ENCODE measurements around the gene DTHD1.

DTHD1 gene

DNA sequence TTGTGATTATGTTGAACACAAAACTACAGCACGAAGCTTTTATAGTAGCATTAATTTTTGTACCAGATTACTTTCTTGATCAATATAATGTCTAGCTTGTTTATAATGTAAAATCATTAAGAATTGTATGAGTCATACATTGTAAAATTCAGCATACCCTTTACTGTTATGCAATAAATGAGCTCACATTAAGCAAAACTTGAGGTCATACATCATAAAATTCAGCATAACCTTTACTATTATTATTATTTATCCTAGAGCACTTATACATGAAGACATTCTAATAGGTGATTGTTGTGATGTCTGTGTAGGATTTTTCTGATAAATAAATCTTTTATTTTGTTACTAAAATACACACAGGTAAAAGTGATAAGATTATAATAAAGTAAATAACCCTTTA lies 49.4 kb downstream of the DTHD1 start:
- no peak overlapping the region for H3K4me3 ChIP-seq (ENCODE audit: low read depth in 1 of 2, low read length in 2 of 2)
- H3K27me3 ChIP-seq (ENCODE audit: low read depth, low read length), result no peaks in the 10 kb centered on the region
- H3K9me3 ChIP-seq (ENCODE audit: control insufficient read depth in 1 of 2, low read length in 2 of 2), result no peaks in the 10 kb centered on the region
- no peaks in the 10 kb centered on the region for H3K36me3 ChIP-seq (ENCODE audit: control insufficient read depth in 1 of 2, insufficient read depth in 2 of 2, low read length in 2 of 2)
- no peak overlapping the region for H3K27ac ChIP-seq (ENCODE audit: low read length)
- H3K4me1 ChIP-seq (ENCODE audit: control insufficient read depth in 1 of 2, insufficient read depth in 2 of 2, low read length in 2 of 2), result no peaks in the 10 kb centered on the region

DNA sequence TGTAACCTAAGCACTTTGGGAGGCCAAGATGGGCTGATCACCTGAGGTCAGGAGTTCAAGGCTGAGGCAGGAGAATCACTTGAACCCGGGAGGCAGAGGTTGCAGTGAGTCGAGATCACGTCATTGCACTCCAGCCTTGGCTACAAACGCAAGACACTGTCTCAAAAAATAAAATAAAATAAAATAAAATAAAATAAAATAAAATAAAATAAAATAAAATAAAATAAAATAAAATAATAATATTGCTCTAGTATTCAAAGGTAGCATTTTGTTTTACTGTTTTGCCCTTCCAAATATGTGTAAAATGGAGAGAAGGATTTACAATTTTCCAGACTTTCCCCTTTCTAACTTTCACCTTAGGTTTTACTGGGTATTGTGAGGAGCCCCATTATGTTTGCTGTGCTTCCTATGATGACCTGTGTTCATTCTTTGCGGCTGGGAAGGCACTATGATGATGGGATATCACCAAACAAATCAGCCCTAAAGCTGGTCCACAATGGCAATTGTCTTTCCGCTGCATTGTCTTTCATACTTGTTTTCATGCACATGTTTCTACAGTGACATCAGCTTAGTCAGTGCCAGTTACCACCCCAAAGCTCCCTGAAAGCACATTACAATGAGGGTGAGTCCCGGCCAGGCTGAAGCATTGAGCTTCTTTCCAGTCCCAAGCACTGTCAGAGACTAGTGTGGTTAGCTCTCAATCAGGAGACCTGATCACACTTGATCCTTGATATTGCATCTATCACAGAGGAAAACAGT lies 50.8 kb downstream of the DTHD1 start:
- Histone ChIP-seq H3K4me1 (ENCODE audit: control insufficient read depth in 1 of 2, insufficient read depth in 2 of 2, low read length in 2 of 2) (no peaks in the 10 kb centered on the region), H3K36me3 (ENCODE audit: control insufficient read depth in 1 of 2, insufficient read depth in 2 of 2, low read length in 2 of 2) (no peaks in the 10 kb centered on the region), H3K27ac (ENCODE audit: low read length) (no peak overlapping the region), H3K9me3 (ENCODE audit: control insufficient read depth in 1 of 2, low read length in 2 of 2) (no peaks in the 10 kb centered on the region), H3K4me3 (ENCODE audit: low read depth in 1 of 2, low read length in 2 of 2) (no peak overlapping the region), H3K27me3 (ENCODE audit: low read depth, low read length) (no peaks in the 10 kb centered on the region)

GRCh38 chr4:36332782-36333131 lies 51.3 kb downstream of the DTHD1 start:
- Histone ChIP-seq H3K27me3 (ENCODE audit: low read depth, low read length) (no peaks in the 10 kb centered on the region), H3K9me3 (ENCODE audit: control insufficient read depth in 1 of 2, low read length in 2 of 2) (no peaks in the 10 kb centered on the region), H3K36me3 (ENCODE audit: control insufficient read depth in 1 of 2, insufficient read depth in 2 of 2, low read length in 2 of 2) (no peaks in the 10 kb centered on the region), H3K27ac (ENCODE audit: low read length) (no peak overlapping the region), H3K4me3 (ENCODE audit: low read depth in 1 of 2, low read length in 2 of 2) (no peak overlapping the region), H3K4me1 (ENCODE audit: control insufficient read depth in 1 of 2, insufficient read depth in 2 of 2, low read length in 2 of 2) (no peaks in the 10 kb centered on the region)

DNA sequence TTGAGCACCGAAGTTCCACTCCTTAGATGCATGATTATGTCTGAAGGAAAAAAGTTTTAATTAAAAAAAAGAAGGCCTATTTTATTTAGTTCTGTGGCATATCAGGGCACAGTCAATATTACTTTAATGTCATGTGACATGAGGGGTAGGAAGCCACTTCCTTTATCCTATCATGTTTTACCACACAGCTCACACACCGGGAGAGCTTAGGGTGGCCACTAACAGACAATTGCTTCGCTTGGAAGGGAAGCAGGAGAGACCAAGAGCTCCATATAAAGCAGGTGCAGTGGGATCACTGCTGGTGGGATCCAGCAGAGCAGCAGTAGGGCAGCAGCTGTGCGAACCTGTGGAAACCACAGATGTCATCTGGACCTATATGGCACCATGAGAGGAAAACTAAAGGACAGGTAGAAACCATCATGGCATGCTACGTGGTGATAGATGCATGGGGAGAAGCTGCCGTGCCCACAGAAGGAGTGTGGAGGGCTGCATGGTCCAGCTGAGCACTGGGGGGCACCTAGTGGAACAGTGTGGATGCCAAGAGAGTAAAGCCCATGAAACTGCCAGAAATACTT lies 52.0 kb downstream of the DTHD1 start:
- Histone ChIP-seq H3K9me3 (ENCODE audit: control insufficient read depth in 1 of 2, low read length in 2 of 2) (no peaks in the 10 kb centered on the region), H3K36me3 (ENCODE audit: control insufficient read depth in 1 of 2, insufficient read depth in 2 of 2, low read length in 2 of 2) (no peaks in the 10 kb centered on the region), H3K4me3 (ENCODE audit: low read depth in 1 of 2, low read length in 2 of 2) (no peak overlapping the region), H3K27ac (ENCODE audit: low read length) (no peak overlapping the region), H3K4me1 (ENCODE audit: control insufficient read depth in 1 of 2, insufficient read depth in 2 of 2, low read length in 2 of 2) (no peaks in the 10 kb centered on the region), H3K27me3 (ENCODE audit: low read depth, low read length) (no peaks in the 10 kb centered on the region)

GRCh38 chr4:36337665-36338185 lies 56.3 kb downstream of the DTHD1 start:
- Histone ChIP-seq H3K9me3 (ENCODE audit: control insufficient read depth in 1 of 2, low read length in 2 of 2) (no peaks in the 10 kb centered on the region), H3K4me3 (ENCODE audit: low read depth in 1 of 2, low read length in 2 of 2) (no peak overlapping the region), H3K4me1 (ENCODE audit: control insufficient read depth in 1 of 2, insufficient read depth in 2 of 2, low read length in 2 of 2) (no peaks in the 10 kb centered on the region), H3K36me3 (ENCODE audit: control insufficient read depth in 1 of 2, insufficient read depth in 2 of 2, low read length in 2 of 2) (no peaks in the 10 kb centered on the region), H3K27me3 (ENCODE audit: low read depth, low read length) (no peaks in the 10 kb centered on the region), H3K27ac (ENCODE audit: low read length) (no peak overlapping the region)

- Histone ChIP-seq H3K4me3 (ENCODE audit: low read depth in 1 of 2, low read length in 2 of 2) (no peak overlapping the region), H3K4me1 (ENCODE audit: control insufficient read depth in 1 of 2, insufficient read depth in 2 of 2, low read length in 2 of 2) (no peaks in the 10 kb centered on the region), H3K36me3 (ENCODE audit: control insufficient read depth in 1 of 2, insufficient read depth in 2 of 2, low read length in 2 of 2) (no peaks in the 10 kb centered on the region), H3K9me3 (ENCODE audit: control insufficient read depth in 1 of 2, low read length in 2 of 2) (no peaks in the 10 kb centered on the region), H3K27me3 (ENCODE audit: low read depth, low read length) (no peaks in the 10 kb centered on the region), H3K27ac (ENCODE audit: low read length) (no peak overlapping the region)
Observed at GRCh38 chr4:36338973-36339372, 57.6 kb downstream of the DTHD1 start.

- H3K9me3 ChIP-seq (ENCODE audit: control insufficient read depth in 1 of 2, low read length in 2 of 2), result no peaks in the 10 kb centered on the region
- no peaks in the 10 kb centered on the region for H3K27me3 ChIP-seq (ENCODE audit: low read depth, low read length)
- H3K27ac ChIP-seq (ENCODE audit: low read length), result no peak overlapping the region
- H3K4me1 ChIP-seq (ENCODE audit: control insufficient read depth in 1 of 2, insufficient read depth in 2 of 2, low read length in 2 of 2), result no peaks in the 10 kb centered on the region
- no peaks in the 10 kb centered on the region for H3K36me3 ChIP-seq (ENCODE audit: control insufficient read depth in 1 of 2, insufficient read depth in 2 of 2, low read length in 2 of 2)
- H3K4me3 ChIP-seq (ENCODE audit: low read depth in 1 of 2, low read length in 2 of 2), result no peak overlapping the region
Observed at GRCh38 chr4:36341936-36342335, 60.5 kb downstream of the DTHD1 start.

GRCh38 chr4:36343501-36344175 lies 62.2 kb downstream of the DTHD1 start:
- H3K4me3 ChIP-seq (ENCODE audit: low read depth in 1 of 2, low read length in 2 of 2), result no peak overlapping the region
- H3K27me3 ChIP-seq (ENCODE audit: low read depth, low read length), result no peaks in the 10 kb centered on the region
- no peaks in the 10 kb centered on the region for H3K4me1 ChIP-seq (ENCODE audit: control insufficient read depth in 1 of 2, insufficient read depth in 2 of 2, low read length in 2 of 2)
- no peaks in the 10 kb centered on the region for H3K36me3 ChIP-seq (ENCODE audit: control insufficient read depth in 1 of 2, insufficient read depth in 2 of 2, low read length in 2 of 2)
- H3K9me3 ChIP-seq (ENCODE audit: control insufficient read depth in 1 of 2, low read length in 2 of 2), result no peaks in the 10 kb centered on the region
- H3K27ac ChIP-seq (ENCODE audit: low read length), result no peak overlapping the region

- Histone ChIP-seq H3K27ac (ENCODE audit: low read length) (no peak overlapping the region), H3K4me1 (ENCODE audit: control insufficient read depth in 1 of 2, insufficient read depth in 2 of 2, low read length in 2 of 2) (no peaks in the 10 kb centered on the region), H3K4me3 (ENCODE audit: low read depth in 1 of 2, low read length in 2 of 2) (no peak overlapping the region), H3K27me3 (ENCODE audit: low read depth, low read length) (no peaks in the 10 kb centered on the region), H3K36me3 (ENCODE audit: control insufficient read depth in 1 of 2, insufficient read depth in 2 of 2, low read length in 2 of 2) (no peaks in the 10 kb centered on the region), H3K9me3 (ENCODE audit: control insufficient read depth in 1 of 2, low read length in 2 of 2) (no peaks in the 10 kb centered on the region)
Observed at GRCh38 chr4:36348403-36348938, 67.1 kb downstream of the DTHD1 start.

GRCh38 chr4:36349938-36350549 lies 68.6 kb downstream of the DTHD1 start:
- no peaks in the 10 kb centered on the region for H3K4me1 ChIP-seq (ENCODE audit: control insufficient read depth in 1 of 2, insufficient read depth in 2 of 2, low read length in 2 of 2)
- no peaks in the 10 kb centered on the region for H3K36me3 ChIP-seq (ENCODE audit: control insufficient read depth in 1 of 2, insufficient read depth in 2 of 2, low read length in 2 of 2)
- H3K9me3 ChIP-seq (ENCODE audit: control insufficient read depth in 1 of 2, low read length in 2 of 2), result no peaks in the 10 kb centered on the region
- no peaks in the 10 kb centered on the region for H3K27me3 ChIP-seq (ENCODE audit: low read depth, low read length)
- no peak overlapping the region for H3K4me3 ChIP-seq (ENCODE audit: low read depth in 1 of 2, low read length in 2 of 2)
- no peak overlapping the region for H3K27ac ChIP-seq (ENCODE audit: low read length)

DNA sequence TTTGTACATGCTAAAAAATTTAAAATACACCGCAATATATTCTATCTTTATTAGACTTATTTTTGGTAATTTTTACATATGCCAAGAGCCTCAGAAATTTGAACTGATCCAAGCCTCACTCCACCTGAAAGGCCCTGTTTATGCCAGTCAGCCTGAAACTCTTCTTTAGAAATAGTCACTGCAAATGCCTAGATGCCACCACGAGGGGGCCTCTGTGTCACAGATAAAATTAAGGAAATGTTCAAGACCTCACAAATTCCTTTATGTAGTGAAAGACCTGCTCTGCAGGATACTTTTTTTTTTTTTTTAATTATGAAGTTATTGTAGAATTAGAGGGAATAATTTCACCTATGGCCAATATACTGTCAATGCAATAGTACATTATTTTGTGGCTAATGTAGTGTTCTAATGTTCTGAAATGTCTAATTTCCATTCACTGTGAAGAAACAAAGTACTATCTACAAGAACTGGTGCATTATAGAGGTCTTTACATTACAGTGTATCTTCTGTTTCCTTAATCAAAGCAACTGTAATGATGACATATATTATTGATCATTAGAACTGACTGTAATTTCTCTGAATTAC lies 69.8 kb downstream of the DTHD1 start:
- H3K4me3 ChIP-seq (ENCODE audit: low read depth in 1 of 2, low read length in 2 of 2), result no peak overlapping the region
- H3K36me3 ChIP-seq (ENCODE audit: control insufficient read depth in 1 of 2, insufficient read depth in 2 of 2, low read length in 2 of 2), result no peaks in the 10 kb centered on the region
- no peak overlapping the region for H3K27ac ChIP-seq (ENCODE audit: low read length)
- no peaks in the 10 kb centered on the region for H3K9me3 ChIP-seq (ENCODE audit: control insufficient read depth in 1 of 2, low read length in 2 of 2)
- no peaks in the 10 kb centered on the region for H3K27me3 ChIP-seq (ENCODE audit: low read depth, low read length)
- H3K4me1 ChIP-seq (ENCODE audit: control insufficient read depth in 1 of 2, insufficient read depth in 2 of 2, low read length in 2 of 2), result no peaks in the 10 kb centered on the region
